Measurements from ENCODE around the gene WWC2. TPM values are rescaled to one million over a fixed set of nuclear protein-coding genes. Genes with fewer than 3 reads are reported as not detected.

Gene WWC2
- total and polyA plus RNA-seq, 2 experiments from 2014 or later, result 33.2 to 48.3 TPM

DNA sequence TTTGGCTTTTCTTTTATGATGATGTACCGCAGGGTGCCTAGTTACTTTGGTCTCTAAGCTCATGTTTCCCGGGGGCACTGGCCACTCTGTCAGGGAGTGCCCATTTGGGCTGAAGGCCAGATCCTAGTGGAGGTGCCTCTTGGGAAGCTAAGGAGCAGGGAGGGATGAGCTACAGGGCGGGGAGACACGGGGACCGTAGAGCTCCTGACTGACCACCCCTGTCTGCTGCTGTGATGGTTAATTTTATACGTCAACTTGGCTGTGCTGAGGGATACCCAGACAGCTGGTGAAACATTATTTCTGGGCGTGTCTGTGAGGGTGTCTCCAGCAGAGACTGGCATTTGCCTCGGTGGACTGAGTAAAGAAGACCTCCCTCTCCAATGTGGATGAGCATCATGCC, 248.1 kb downstream of the WWC2 start:
- Histone ChIP-seq H3K27me3 (replicated peaks; ENCODE audit: insufficient read depth) (no peaks in the 10 kb centered on the region), H3K27ac (no peak overlapping the region), H3K4me3 (no peak overlapping the region), H3K4me2 (ENCODE audit: unreplicated experiment) (no peak overlapping the region), H3K36me3 (ENCODE audit: low read depth) (no peaks in the 10 kb centered on the region), H3K4me1 (ENCODE audit: insufficient read depth) (peaks cover 39% of the 10 kb centered on the region), H2AFZ (no peak overlapping the region), H3K79me2 (ENCODE audit: insufficient read depth) (no peaks in the 10 kb centered on the region), H3K9me2 (ENCODE audit: insufficient read depth) (no peaks in the 10 kb centered on the region), H3K9me3 (ENCODE audit: low read depth) (no peaks in the 10 kb centered on the region), H3K9ac (no peak overlapping the region), H4K20me1 (ENCODE audit: insufficient read depth) (no peaks in the 10 kb centered on the region), H3F3A (ENCODE audit: insufficient read depth) (peaks cover 31% of the 10 kb centered on the region)
- TF ChIP-seq EZH2 (IDR thresholded peaks at IDR 0.05; ENCODE audit: insufficient read depth, poor library complexity, severe bottlenecking) (no peak), EZH2phosphoT487 (IDR thresholded peaks at IDR 0.05; ENCODE audit: insufficient read depth, low read depth) (no peak)
- 77 to 80% methylated on average over 8 of the region's 8 CpGs for WGBS, 2 experiments (ENCODE audit: low coverage in 1 of 2, low lambda C conversion rate in 2 of 2, missing lambda C conversion rate in 2 of 2)
- in situ Hi-C loops (cut with MboI), result no loop called here
- no peak for DNase-seq

DNA sequence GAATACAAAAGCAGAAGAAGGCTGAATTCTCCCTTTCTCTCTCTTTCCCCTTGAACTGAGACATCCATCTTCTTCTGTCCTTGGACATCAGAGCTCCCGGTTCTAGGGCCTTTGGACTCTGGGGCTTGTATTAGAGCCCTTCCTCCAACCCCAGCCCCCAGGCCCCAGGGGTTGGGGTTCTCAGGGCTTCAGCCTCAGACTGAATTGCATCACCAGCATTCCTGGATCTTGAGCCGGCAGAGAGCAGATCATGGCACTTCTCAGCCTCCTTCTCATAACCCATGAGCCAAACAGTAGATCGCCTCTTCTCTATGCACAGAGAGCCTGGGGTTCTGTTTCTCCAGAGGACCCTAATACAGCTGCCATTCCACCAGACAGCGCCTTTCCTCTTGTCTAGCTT, 248.5 kb downstream of the WWC2 start:
- Histone ChIP-seq H3K9me3 (ENCODE audit: low read depth) (no peaks in the 10 kb centered on the region), H3K4me1 (ENCODE audit: insufficient read depth) (peaks cover 39% of the 10 kb centered on the region), H3K79me2 (ENCODE audit: insufficient read depth) (no peaks in the 10 kb centered on the region), H2AFZ (no peak overlapping the region; the same call in 1 of the 2 replicates), H3K9ac (no peak overlapping the region), H3K4me2 (ENCODE audit: unreplicated experiment) (no peak overlapping the region), H3K27me3 (replicated peaks; ENCODE audit: insufficient read depth) (no peaks in the 10 kb centered on the region), H3K9me2 (ENCODE audit: insufficient read depth) (no peaks in the 10 kb centered on the region), H3K4me3 (no peak overlapping the region), H3K27ac (peak overlapping the region; percentile 98; the same call in 1 of the 2 replicates), H4K20me1 (ENCODE audit: insufficient read depth) (no peaks in the 10 kb centered on the region), H3K36me3 (ENCODE audit: low read depth) (no peaks in the 10 kb centered on the region), H3F3A (ENCODE audit: insufficient read depth) (peaks cover 31% of the 10 kb centered on the region)
- peak; percentile 60 for DNase-seq
- in situ Hi-C loops (cut with MboI), result no loop called here
- no peak for TF ChIP-seq EZH2phosphoT487 (IDR thresholded peaks at IDR 0.05; ENCODE audit: insufficient read depth, low read depth)
- 82 to 83% methylated on average over 4 of the region's 4 CpGs for whole genome bisulfite sequencing, 2 experiments (ENCODE audit: low coverage in 1 of 2, low lambda C conversion rate in 2 of 2, missing lambda C conversion rate in 2 of 2)

DNA sequence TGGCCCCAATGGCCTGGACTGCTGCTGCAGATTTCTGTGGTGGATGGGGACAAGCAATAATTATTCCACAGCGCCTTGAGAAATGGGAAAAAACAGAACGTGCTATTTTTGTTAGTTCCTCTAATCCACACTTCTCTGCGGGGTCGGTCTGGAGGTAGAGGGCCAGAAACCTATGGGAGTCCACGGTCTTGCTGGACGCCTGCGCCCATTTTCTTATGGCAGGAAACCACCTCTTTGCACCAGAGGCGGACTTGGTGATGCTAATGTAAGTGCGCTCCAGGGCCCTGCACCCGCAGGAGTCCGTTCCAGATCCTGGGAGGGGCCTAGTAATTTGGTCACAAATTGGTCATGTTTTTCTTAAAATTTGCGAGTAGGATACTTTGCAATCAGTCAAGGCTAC, 249.1 kb downstream of the WWC2 start:
- no peak overlapping the region for H3K4me2 ChIP-seq (ENCODE audit: unreplicated experiment)
- H3K27ac ChIP-seq, result peak overlapping the region; percentile 98
- H3K9ac ChIP-seq, result no peak overlapping the region
- H4K20me1 ChIP-seq (ENCODE audit: insufficient read depth), result no peaks in the 10 kb centered on the region
- in situ Hi-C loops (cut with MboI), result no loop called here
- H2AFZ ChIP-seq, result no peak overlapping the region
- H3K36me3 ChIP-seq (ENCODE audit: low read depth), result no peaks in the 10 kb centered on the region
- 95 to 96% methylated on average over 12 of the region's 12 CpGs for WGBS, 2 experiments (ENCODE audit: low coverage in 1 of 2, low lambda C conversion rate in 2 of 2, missing lambda C conversion rate in 2 of 2)
- no peaks in the 10 kb centered on the region for H3K9me2 ChIP-seq (ENCODE audit: insufficient read depth)
- no peak overlapping the region for H3K4me3 ChIP-seq
- DNase-seq, result no peak
- no peaks in the 10 kb centered on the region for H3K9me3 ChIP-seq (ENCODE audit: low read depth)
- H3F3A ChIP-seq (ENCODE audit: insufficient read depth), result peaks cover 31% of the 10 kb centered on the region
- no peaks in the 10 kb centered on the region for H3K79me2 ChIP-seq (ENCODE audit: insufficient read depth)
- H3K4me1 ChIP-seq (ENCODE audit: insufficient read depth), result peaks cover 36% of the 10 kb centered on the region
- TF ChIP-seq EZH2phosphoT487 (IDR thresholded peaks at IDR 0.05; ENCODE audit: insufficient read depth, low read depth), result no peak
- TF ChIP-seq EZH2 (IDR thresholded peaks at IDR 0.05; ENCODE audit: insufficient read depth, poor library complexity, severe bottlenecking), result no peak
- no peaks in the 10 kb centered on the region for H3K27me3 ChIP-seq (replicated peaks; ENCODE audit: insufficient read depth)

DNA sequence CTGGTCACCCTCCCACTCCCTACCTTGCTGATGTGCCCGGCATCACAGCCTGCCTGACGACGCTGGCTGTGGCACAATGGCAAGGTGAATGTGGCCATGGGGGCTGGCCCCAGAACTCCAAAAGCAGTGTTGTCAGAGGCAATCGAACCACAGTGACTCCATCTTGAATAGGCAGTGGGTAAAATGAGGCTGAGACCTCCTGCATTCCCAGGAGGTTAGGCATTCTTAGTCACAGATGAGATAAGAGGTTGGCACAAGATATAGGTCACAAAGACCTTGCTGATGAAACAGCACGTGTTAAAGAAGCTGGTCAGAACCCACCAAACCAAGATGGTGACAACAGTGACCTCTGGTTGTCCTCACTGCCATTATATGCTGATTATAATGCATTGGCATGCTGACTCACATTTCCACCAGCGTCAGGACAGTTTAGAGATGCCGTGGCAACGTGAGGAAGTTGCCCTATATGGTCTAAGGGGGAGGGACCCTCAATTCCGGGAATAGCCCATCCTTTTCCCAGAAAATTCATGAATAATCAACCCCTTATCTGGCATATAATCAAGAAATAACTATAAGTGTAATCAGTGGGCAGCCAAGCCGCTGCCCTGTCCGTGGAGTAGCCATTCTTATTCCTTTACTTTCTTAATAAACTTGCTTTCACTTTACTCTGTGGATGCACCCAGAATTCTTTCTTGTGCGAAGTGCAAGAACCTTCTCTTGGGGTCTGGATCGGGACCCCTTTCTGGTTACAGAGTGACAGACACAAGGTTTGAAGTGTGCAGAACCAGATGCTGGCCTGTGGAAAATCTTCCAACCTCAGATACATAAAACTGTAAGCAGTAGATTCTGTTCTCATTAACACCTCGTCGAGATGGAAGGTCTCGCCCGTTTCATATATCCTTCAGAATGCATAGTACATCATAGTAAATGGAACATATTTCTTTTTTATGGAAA, 249.9 kb downstream of the WWC2 start:
- H3K9me3 ChIP-seq (ENCODE audit: low read depth), result no peaks in the 10 kb centered on the region
- no peaks in the 10 kb centered on the region for H4K20me1 ChIP-seq (ENCODE audit: insufficient read depth)
- H3K27ac ChIP-seq, result peak overlapping the region; percentile 98
- H3K9ac ChIP-seq, result peak overlapping the region; percentile 87
- no peaks in the 10 kb centered on the region for H3K27me3 ChIP-seq (replicated peaks; ENCODE audit: insufficient read depth)
- H2AFZ ChIP-seq, result peak overlapping the region; percentile 11; the same call in 1 of the 2 replicates
- H3K4me2 ChIP-seq (ENCODE audit: unreplicated experiment), result peak overlapping the region; percentile 97
- in situ Hi-C loops (cut with MboI), result no loop called here
- peaks cover 32% of the 10 kb centered on the region for H3K4me1 ChIP-seq (ENCODE audit: insufficient read depth)
- H3K36me3 ChIP-seq (ENCODE audit: low read depth), result no peaks in the 10 kb centered on the region
- no peaks in the 10 kb centered on the region for H3K9me2 ChIP-seq (ENCODE audit: insufficient read depth)
- H3K79me2 ChIP-seq (ENCODE audit: insufficient read depth), result no peaks in the 10 kb centered on the region
- peak overlapping the region; percentile 70 for H3K4me3 ChIP-seq
- peak; percentile 97 for DNase-seq
- WGBS, 2 experiments (ENCODE audit: low coverage in 1 of 2, low lambda C conversion rate in 2 of 2, missing lambda C conversion rate in 2 of 2), result 28 to 30% methylated on average over 17 of the region's 17 CpGs
- peaks cover 31% of the 10 kb centered on the region for H3F3A ChIP-seq (ENCODE audit: insufficient read depth)
- TF ChIP-seq EZH2phosphoT487 (IDR thresholded peaks at IDR 0.05; ENCODE audit: insufficient read depth, low read depth), result no peak
